22Rv1 (cell line): ENCODE data around the gene MYO9B.
"Not testable (repeated sequence)": the region's sequence is repeated elsewhere in the genome, so short reads cannot be mapped to it uniquely, and the experiment has no call there.

ENCODE experiments used
- H3K27ac ChIP-seq: fragments of 450-650 bp; 2 replicates; pipeline ENCODE4 v1.5.1; 2017
- CTCF ChIP-seq: fragments of 450-650 bp; IDR thresholded peaks from 2 replicates; pipeline ENCODE4 v1.5.1; 2017; ENCODE audit warnings: mild to moderate bottlenecking
- ZFX ChIP-seq: fragments of 450-650 bp; IDR thresholded peaks from 2 replicates; pipeline ENCODE4 v1.6.1; 2017; ENCODE audit warnings: antibody characterized with exemption, borderline replicate concordance

The MYO9B gene

GRCh38 chr19:17091758-17092333 is 16.3 kb downstream of the MYO9B start:
- H3K27ac ChIP-seq, result no peak overlapping the region
- TF ChIP-seq CTCF (no peak), ZFX (no peak)

GRCh38 chr19:17092696-17093095 is 17.1 kb downstream of the MYO9B start:
- TF ChIP-seq ZFX, result no peak
- no peak for TF ChIP-seq CTCF
- no peak overlapping the region for H3K27ac ChIP-seq

- H3K27ac ChIP-seq, result not testable (repeated sequence)
Observed at GRCh38 chr19:17094694-17095093, 19.1 kb downstream of the MYO9B start.

GRCh38 chr19:17095141-17095919 is 19.8 kb downstream of the MYO9B start:
- TF ChIP-seq ZFX (no peak), CTCF (no peak)
- H3K27ac ChIP-seq, result no peak overlapping the region

GRCh38 chr19:17097593-17098126 is 22.1 kb downstream of the MYO9B start:
- TF ChIP-seq ZFX, result no peak
- no peak for TF ChIP-seq CTCF
- H3K27ac ChIP-seq, result no peak overlapping the region

GRCh38 chr19:17098326-17098725 is 22.7 kb downstream of the MYO9B start:
- no peak for TF ChIP-seq ZFX
- TF ChIP-seq CTCF, result no peak
- H3K27ac ChIP-seq, result no peak overlapping the region

GRCh38 chr19:17101686-17102628 is 26.4 kb downstream of the MYO9B start:
- no peak overlapping the region for H3K27ac ChIP-seq
- TF ChIP-seq ZFX, result no peak
- no peak for TF ChIP-seq CTCF
